ENCODE results near the gene LDHB.
A peak's percentile ranks its signal among the peaks of the same experiment; 100 is the strongest.
"Not testable (repeated sequence)": the region's sequence is repeated elsewhere in the genome, so short reads cannot be mapped to it uniquely, and the experiment has no call there.

Gene LDHB

GRCh38 chr12:21647179-21647578 lies 10.5 kb downstream of the LDHB start:
- TF ChIP-seq, protein P1, sequence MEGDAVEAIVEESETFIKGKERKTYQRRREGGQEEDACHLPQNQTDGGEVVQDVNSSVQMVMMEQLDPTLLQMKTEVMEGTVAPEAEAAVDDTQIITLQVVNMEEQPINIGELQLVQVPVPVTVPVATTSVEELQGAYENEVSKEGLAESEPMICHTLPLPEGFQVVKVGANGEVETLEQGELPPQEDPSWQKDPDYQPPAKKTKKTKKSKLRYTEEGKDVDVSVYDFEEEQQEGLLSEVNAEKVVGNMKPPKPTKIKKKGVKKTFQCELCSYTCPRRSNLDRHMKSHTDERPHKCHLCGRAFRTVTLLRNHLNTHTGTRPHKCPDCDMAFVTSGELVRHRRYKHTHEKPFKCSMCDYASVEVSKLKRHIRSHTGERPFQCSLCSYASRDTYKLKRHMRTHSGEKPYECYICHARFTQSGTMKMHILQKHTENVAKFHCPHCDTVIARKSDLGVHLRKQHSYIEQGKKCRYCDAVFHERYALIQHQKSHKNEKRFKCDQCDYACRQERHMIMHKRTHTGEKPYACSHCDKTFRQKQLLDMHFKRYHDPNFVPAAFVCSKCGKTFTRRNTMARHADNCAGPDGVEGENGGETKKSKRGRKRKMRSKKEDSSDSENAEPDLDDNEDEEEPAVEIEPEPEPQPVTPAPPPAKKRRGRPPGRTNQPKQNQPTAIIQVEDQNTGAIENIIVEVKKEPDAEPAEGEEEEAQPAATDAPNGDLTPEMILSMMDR (IDR thresholded peaks at IDR 0.05; ENCODE audit: poor library complexity, severe bottlenecking), result no peak
- peaks cover 22% of the 10 kb centered on the region for H3K4me1 ChIP-seq (ENCODE audit: insufficient read depth, poor library complexity, severe bottlenecking)
- H3K27ac ChIP-seq (ENCODE audit: poor library complexity, severe bottlenecking), result no peak overlapping the region
- no peaks in the 10 kb centered on the region for H3K27me3 ChIP-seq (ENCODE audit: insufficient read depth, poor library complexity, severe bottlenecking)
- no peak for ATAC-seq (ENCODE audit: low read depth)
- peaks cover 80% of the 10 kb centered on the region for H3K36me3 ChIP-seq (ENCODE audit: low read depth)
- H3K9me3 ChIP-seq (ENCODE audit: severe bottlenecking), result no peaks in the 10 kb centered on the region
- no peak for DNase-seq (ENCODE audit: low spot score)
- H3K4me3 ChIP-seq (ENCODE audit: severe bottlenecking), result no peak overlapping the region

GRCh38 chr12:21645041-21645500 lies 12.6 kb downstream of the LDHB start:
- not testable (repeated sequence) for DNase-seq (ENCODE audit: low spot score); H3K27me3 ChIP-seq (ENCODE audit: insufficient read depth, poor library complexity, severe bottlenecking); H3K4me3 ChIP-seq (ENCODE audit: severe bottlenecking); H3K9me3 ChIP-seq (ENCODE audit: severe bottlenecking); ATAC-seq (ENCODE audit: low read depth)
- H3K4me1 ChIP-seq (ENCODE audit: insufficient read depth, poor library complexity, severe bottlenecking), result peaks cover 22% of the 10 kb centered on the region
- H3K36me3 ChIP-seq (ENCODE audit: low read depth), result peaks cover 80% of the 10 kb centered on the region
- H3K27ac ChIP-seq (ENCODE audit: poor library complexity, severe bottlenecking), result peak overlapping the region; percentile 47

DNA sequence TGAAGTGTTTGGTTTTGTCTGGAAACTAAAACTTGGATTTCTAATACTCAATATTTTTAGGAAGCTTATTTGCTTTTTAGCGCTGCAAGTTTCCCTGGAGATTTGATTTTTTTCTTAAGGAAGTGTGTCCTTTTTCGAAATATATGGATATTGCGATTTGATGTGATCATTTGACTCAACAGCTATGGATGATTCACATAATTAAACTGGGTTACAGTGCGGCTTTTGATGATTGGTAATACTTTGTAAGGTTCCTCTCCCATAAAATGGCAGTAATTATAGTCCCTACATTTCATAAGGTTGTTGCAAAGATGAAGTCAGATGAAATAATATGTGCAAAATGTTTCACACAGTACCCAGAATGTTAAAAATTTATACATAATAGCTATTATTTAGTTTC lies 13.1 kb downstream of the LDHB start:
- Histone ChIP-seq H3K4me1 (ENCODE audit: insufficient read depth, poor library complexity, severe bottlenecking) (peaks cover 22% of the 10 kb centered on the region), H3K36me3 (ENCODE audit: low read depth) (peaks cover 85% of the 10 kb centered on the region), H3K4me3 (ENCODE audit: severe bottlenecking) (no peak overlapping the region), H3K27ac (ENCODE audit: poor library complexity, severe bottlenecking) (peak overlapping the region; percentile 47), H3K27me3 (ENCODE audit: insufficient read depth, poor library complexity, severe bottlenecking) (no peaks in the 10 kb centered on the region), H3K9me3 (ENCODE audit: severe bottlenecking) (no peaks in the 10 kb centered on the region)
- no peak for DNase-seq (ENCODE audit: low spot score)
- TF ChIP-seq, protein P1 (IDR thresholded peaks at IDR 0.05; ENCODE audit: poor library complexity, severe bottlenecking), result no peak
- no peak for ATAC-seq (ENCODE audit: low read depth)

GRCh38 chr12:21643758-21644157 lies 13.9 kb downstream of the LDHB start:
- Histone ChIP-seq H3K9me3 (ENCODE audit: severe bottlenecking) (no peaks in the 10 kb centered on the region), H3K27ac (ENCODE audit: poor library complexity, severe bottlenecking) (peak overlapping the region; percentile 47), H3K4me1 (ENCODE audit: insufficient read depth, poor library complexity, severe bottlenecking) (peaks cover 22% of the 10 kb centered on the region), H3K36me3 (ENCODE audit: low read depth) (peaks cover 85% of the 10 kb centered on the region), H3K27me3 (ENCODE audit: insufficient read depth, poor library complexity, severe bottlenecking) (no peaks in the 10 kb centered on the region), H3K4me3 (ENCODE audit: severe bottlenecking) (no peak overlapping the region)
- DNase-seq (ENCODE audit: low spot score), result no peak
- TF ChIP-seq, protein P1 (IDR thresholded peaks at IDR 0.05; ENCODE audit: poor library complexity, severe bottlenecking), result no peak
- ATAC-seq (ENCODE audit: low read depth), result no peak

GRCh38 chr12:21642707-21643389 lies 14.8 kb downstream of the LDHB start:
- H3K36me3 ChIP-seq (ENCODE audit: low read depth), result peaks cover 88% of the 10 kb centered on the region
- DNase-seq (ENCODE audit: low spot score), result no peak
- TF ChIP-seq, protein P1 (IDR thresholded peaks at IDR 0.05; ENCODE audit: poor library complexity, severe bottlenecking), result no peak

More at GRCh38 chr12:21642707-21643389, 14.8 kb downstream of the LDHB start:
- H3K27ac ChIP-seq (ENCODE audit: poor library complexity, severe bottlenecking), result no peak overlapping the region
- no peaks in the 10 kb centered on the region for H3K9me3 ChIP-seq (ENCODE audit: severe bottlenecking)
- no peak for ATAC-seq (ENCODE audit: low read depth)
- H3K27me3 ChIP-seq (ENCODE audit: insufficient read depth, poor library complexity, severe bottlenecking), result no peaks in the 10 kb centered on the region
- no peak overlapping the region for H3K4me3 ChIP-seq (ENCODE audit: severe bottlenecking)
- peaks cover 22% of the 10 kb centered on the region for H3K4me1 ChIP-seq (ENCODE audit: insufficient read depth, poor library complexity, severe bottlenecking)

Data from RWPE2 (cell line).